ENCODE results near the gene GDAP1L1.
A peak's percentile ranks its signal among the peaks of the same experiment; 100 is the strongest.

GDAP1L1 gene

DNA sequence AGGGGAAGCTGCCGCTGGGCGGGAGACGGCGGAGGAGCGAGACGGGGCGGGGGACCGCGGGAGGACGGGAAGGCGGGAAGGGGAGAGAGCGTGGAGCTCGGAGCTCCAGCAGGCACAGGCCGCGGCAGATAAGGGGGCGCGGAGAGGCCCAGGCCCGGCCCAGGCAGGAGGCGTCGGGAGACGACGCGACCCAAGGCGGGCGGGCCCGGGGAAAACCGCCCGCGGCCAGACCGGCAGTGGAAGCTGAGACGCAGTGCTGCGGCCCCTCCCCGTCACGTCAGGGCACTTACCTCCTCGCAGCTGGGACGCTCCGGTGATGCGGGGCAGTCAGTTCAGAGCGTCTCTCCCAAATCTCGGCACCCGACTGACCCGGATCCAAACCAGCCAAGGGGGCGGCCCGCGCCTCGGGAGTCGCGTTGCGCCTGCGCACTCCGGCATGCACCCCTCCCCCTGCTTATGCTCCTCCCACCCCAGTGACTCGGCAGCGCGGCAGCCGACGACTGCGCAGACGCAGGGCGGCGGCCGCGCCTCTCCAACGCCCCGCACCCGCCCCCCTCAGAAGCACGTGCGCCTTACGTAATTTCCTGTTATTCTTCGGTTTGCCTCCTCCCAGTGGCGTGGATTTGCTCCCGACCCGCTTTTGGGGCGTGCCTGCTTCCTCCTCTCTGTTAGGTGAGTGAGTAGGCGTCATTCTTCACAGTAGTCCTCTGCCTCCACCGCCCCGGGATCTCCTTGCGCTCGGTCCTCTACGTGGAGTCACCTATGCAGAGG, 36.5 kb upstream of the GDAP1L1 start, which contains the start of gene OSER1:
TSS of gene OSER1 (minus strand) at position 366 of the 771 bp plus-strand sequence. CDS start 3,814 bp downstream, outside the sequence.
- H3K4me3 ChIP-seq (ENCODE audit: low read depth, low read length), result peak within 1 kb of the TSS; percentile 85
- DNase-seq (ENCODE audit: low read depth), result peak; percentile 94
- TF ChIP-seq, protein P1, sequence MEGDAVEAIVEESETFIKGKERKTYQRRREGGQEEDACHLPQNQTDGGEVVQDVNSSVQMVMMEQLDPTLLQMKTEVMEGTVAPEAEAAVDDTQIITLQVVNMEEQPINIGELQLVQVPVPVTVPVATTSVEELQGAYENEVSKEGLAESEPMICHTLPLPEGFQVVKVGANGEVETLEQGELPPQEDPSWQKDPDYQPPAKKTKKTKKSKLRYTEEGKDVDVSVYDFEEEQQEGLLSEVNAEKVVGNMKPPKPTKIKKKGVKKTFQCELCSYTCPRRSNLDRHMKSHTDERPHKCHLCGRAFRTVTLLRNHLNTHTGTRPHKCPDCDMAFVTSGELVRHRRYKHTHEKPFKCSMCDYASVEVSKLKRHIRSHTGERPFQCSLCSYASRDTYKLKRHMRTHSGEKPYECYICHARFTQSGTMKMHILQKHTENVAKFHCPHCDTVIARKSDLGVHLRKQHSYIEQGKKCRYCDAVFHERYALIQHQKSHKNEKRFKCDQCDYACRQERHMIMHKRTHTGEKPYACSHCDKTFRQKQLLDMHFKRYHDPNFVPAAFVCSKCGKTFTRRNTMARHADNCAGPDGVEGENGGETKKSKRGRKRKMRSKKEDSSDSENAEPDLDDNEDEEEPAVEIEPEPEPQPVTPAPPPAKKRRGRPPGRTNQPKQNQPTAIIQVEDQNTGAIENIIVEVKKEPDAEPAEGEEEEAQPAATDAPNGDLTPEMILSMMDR (IDR thresholded peaks at IDR 0.05; ENCODE audit: control insufficient read depth, extremely low read depth, insufficient read depth), result no peak

DNA sequence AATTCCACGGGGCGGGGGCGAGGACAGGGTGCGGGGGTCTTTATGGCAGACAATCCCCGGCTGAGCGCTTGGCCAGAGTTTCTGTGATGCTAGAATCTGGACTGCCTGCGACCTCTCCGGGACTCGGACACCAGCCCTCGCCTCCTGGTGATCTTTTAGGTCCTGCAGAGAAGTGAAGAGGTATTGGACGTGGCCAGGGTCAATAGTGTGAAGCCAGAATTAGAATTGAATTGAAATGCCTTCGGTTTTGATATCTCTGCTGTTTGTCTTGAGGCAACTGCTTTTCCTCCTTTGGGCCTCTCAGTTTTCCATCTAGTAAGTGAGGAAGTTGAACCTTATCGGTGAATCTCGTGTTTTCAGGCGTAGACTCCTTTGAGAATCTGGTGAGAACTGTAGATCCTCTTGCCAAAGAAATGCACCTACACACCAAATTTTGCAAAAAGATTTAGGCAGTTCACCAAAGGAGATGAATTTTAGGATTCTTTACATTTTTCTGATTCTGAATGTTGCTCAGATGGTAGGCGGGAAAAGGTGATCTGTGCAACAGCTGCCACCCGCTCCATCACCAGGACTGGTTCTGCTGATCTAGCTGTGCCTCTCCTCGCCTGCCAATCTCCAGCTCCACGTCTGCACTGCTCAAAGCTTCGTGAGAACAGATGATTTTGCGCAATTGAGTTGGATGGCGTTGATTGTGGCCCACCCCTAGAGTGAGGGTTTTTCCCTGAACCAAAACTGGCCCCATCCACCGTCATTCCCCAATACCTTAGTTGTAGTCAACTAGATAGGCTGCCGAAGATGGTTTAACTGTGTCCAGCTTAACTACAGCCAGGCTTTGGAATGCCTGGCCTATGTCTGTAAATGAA, 35.7 kb upstream of the GDAP1L1 start:
- TF ChIP-seq, protein P1 (IDR thresholded peaks at IDR 0.05; ENCODE audit: control insufficient read depth, extremely low read depth, insufficient read depth), result no peak
- DNase-seq (ENCODE audit: low read depth), result no peak
- peak overlapping the region; percentile 85 for H3K4me3 ChIP-seq (ENCODE audit: low read depth, low read length)

DNA sequence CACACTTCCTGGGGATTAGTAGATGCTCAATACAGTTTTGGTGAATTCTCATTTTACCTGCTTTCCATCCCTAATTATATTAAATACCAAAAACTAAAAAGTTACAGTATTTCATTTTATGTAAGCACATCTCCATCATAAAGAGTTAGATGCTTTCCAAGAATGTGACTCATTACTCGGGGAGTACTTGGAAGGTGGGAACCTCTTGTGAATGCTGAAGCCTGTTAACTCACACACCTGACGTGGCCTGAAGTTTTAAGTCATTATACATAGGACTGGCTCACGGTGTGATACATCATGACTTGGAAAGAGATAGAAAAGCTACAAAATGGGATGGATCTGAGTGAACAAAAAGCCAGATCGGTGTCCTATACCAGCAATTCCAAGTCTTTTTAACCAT, 34.3 kb upstream of the GDAP1L1 start:
- no peak for DNase-seq (ENCODE audit: low read depth)
- TF ChIP-seq, protein P1 (IDR thresholded peaks at IDR 0.05; ENCODE audit: control insufficient read depth, extremely low read depth, insufficient read depth), result no peak
- no peak overlapping the region for H3K4me3 ChIP-seq (ENCODE audit: low read depth, low read length)

DNA sequence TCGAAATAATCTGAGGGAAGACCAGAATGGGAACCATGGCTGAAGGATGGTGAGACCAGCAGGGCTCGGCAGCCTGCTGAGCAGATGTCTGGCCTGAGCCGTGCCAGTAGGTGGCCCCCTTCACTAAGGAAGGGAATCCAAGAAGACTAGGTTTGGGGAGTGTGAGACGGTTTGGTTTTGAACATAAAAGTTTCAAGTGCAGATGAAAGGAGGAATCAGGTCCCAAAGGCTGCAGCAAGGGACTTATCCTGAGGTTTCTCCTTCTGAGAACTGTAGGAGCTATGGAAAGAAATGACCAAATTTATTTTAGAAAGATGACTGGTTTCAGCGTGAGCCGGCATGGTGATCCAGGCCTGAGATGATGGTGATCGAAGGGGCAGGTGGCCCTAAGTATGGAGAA, 32.0 kb upstream of the GDAP1L1 start:
- no peak for DNase-seq (ENCODE audit: low read depth)
- TF ChIP-seq, protein P1 (IDR thresholded peaks at IDR 0.05; ENCODE audit: control insufficient read depth, extremely low read depth, insufficient read depth), result peak; percentile 89
- no peak overlapping the region for H3K4me3 ChIP-seq (ENCODE audit: low read depth, low read length)

DNA sequence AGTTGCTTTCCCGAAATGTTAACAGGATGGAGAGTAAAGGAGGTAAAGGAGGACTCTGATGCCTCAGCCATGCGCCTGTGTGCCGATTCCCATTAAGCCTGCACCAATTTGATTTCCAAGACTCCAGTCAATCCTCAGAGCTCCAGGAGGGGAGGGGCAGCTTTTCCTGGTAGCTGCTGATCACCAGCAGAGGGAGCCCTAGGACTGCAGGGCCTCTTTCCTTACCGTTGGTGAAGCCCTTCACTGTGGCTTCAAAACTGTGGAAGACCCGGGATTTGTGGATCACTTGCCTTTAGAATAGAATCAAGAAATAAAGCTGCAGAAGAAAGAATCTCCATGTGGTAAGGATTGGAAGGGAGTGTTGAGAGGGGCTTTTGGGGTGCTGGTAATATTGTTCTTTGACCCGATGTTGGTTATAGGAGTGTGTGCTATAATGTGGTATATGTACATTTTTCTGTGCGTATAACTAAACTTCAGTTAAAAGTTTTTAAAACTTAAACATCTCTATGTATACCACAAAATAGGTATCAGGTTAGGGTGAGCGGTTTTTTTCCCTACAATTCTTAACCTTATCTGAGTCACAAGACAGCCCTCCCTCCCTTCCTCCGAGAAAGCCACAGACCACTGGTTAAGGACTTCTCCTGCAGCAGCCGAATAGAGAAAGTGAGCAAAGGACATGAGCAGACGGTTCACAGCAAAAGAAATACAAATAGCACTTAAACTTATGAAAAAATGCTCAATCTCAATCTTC, 29.6 kb upstream of the GDAP1L1 start:
- DNase-seq (ENCODE audit: low read depth), result peak; percentile 49
- no peak overlapping the region for H3K4me3 ChIP-seq (ENCODE audit: low read depth, low read length)
- TF ChIP-seq, protein P1 (IDR thresholded peaks at IDR 0.05; ENCODE audit: control insufficient read depth, extremely low read depth, insufficient read depth), result peak; percentile 97

DNA sequence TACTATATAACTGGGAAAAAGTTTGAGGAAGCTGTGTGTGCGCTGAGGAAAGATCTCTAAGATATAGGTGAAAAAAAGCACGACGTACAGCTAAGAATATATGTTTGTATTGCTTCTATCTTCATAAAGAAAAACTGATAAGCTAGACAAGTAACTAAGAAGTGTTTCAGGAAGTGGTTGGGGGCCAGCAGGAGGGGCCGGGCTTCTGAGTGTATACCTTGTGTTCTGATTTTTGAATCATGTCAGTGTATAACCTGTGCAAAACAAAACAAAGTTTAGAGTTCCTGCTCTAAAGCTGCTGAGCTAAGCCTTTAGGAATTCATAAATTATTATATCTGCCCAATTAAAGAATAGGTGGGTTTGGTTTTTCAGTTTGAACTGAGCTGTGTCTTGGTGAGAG, 28.7 kb upstream of the GDAP1L1 start:
- H3K4me3 ChIP-seq (ENCODE audit: low read depth, low read length), result no peak overlapping the region
- TF ChIP-seq, protein P1 (IDR thresholded peaks at IDR 0.05; ENCODE audit: control insufficient read depth, extremely low read depth, insufficient read depth), result no peak
- no peak for DNase-seq (ENCODE audit: low read depth)
